HCEC 1CT (cell line): ENCODE measurements around the gene EML1.
A peak's percentile ranks its signal among the peaks of the same experiment; 100 is the strongest.
"Not testable (repeated sequence)": the region's sequence is repeated elsewhere in the genome, so short reads cannot be mapped to it uniquely, and the experiment has no call there.

Experiments
- DNase-seq: peaks from one replicate; pipeline ENCODE4 v3.0.0-alpha.2; 2017

Gene EML1

GRCh38 chr14:99756796-99757195 lies 36.4 kb upstream of the EML1 start:
- no peak for DNase-seq

- peak; percentile 99 for DNase-seq
Observed at GRCh38 chr14:99757331-99758070, 35.7 kb upstream of the EML1 start.

DNA sequence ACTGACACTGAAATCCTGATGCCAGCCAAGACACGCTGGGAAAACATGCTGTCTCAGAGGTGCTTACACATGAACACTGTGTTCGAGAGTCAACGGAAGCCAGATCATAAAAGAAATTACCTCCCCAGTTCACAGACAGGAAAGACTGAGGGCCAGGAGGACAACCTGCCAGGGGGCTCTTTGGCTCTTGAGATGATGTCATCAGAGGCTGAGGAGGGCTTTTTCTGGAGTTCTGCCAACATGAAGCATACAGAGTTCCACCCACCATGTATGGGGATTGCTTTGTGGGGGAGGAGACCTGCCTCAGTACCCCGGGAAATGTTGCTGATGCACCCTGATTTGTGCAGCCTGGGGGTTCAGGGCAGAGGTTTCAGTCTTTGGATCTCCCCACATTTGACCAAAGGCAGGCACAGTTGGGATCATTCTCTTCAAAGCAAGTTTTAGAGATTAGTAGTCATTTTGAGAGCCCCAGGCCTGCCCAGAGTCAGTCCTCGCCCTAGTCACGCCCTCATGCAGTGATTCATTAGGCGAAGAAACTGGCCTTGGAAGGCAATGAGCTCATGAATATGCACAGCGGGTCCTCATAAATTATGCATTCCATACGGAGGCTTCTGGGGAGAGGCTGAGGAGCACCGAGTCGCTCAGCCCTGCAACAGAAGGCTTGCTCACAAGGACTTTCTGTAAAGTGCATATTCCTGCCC lies 34.9 kb upstream of the EML1 start:
- peak; percentile 97 for DNase-seq

GRCh38 chr14:99758872-99759545 lies 34.2 kb upstream of the EML1 start:
- DNase-seq, result no peak

- no peak for DNase-seq
Observed at GRCh38 chr14:99759546-99759925, 33.7 kb upstream of the EML1 start.

DNA sequence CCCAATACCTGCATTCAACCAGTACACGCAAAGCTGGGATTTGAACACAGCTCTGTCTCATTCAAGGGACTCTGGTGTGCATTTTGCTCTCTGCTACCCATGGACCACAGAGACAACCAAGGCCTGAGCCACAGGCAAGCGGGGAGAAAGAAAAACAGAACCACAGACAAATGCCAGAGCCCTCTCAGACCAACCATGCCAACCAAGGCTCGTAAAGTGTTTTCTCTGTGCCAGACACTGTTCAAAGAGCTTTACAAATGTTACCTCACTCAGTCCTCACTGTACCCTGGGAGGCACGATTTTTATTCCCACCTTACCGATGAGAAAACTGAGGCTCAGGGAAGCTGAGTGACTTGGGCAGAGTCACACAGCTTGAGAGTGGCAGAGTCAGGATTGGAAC lies 32.4 kb upstream of the EML1 start:
- DNase-seq, result no peak

DNA sequence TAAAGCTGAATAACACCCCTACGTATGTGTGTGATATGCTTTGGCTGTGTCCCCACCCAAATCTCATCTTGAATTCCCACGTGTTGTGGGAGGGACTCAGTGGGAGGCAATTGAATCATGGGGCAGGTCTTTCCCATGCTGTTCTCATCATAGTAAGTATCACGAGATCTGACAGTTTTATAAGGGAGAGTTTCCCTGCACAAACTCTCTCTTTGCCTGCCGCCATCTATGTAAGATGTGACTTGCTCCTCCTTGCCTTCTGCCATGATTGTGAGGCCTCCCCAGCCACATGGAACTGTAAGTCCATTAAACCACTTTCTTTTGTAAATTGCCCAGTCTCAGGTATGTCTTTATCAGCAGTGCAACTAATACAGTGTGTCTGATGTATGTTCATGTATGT lies 30.3 kb upstream of the EML1 start:
- not testable (repeated sequence) for DNase-seq

- no peak for DNase-seq
Observed at GRCh38 chr14:99763527-99764221, 29.5 kb upstream of the EML1 start.

- no peak for DNase-seq
Observed at GRCh38 chr14:99764222-99764706, 28.9 kb upstream of the EML1 start.

- no peak for DNase-seq
Observed at GRCh38 chr14:99768381-99768780, 24.8 kb upstream of the EML1 start.

- DNase-seq, result no peak
Observed at GRCh38 chr14:99769123-99769522, 24.1 kb upstream of the EML1 start.

GRCh38 chr14:99769799-99770198 lies 23.4 kb upstream of the EML1 start:
- DNase-seq, result no peak

- no peak for DNase-seq
Observed at GRCh38 chr14:99772371-99773283, 20.6 kb upstream of the EML1 start.

DNA sequence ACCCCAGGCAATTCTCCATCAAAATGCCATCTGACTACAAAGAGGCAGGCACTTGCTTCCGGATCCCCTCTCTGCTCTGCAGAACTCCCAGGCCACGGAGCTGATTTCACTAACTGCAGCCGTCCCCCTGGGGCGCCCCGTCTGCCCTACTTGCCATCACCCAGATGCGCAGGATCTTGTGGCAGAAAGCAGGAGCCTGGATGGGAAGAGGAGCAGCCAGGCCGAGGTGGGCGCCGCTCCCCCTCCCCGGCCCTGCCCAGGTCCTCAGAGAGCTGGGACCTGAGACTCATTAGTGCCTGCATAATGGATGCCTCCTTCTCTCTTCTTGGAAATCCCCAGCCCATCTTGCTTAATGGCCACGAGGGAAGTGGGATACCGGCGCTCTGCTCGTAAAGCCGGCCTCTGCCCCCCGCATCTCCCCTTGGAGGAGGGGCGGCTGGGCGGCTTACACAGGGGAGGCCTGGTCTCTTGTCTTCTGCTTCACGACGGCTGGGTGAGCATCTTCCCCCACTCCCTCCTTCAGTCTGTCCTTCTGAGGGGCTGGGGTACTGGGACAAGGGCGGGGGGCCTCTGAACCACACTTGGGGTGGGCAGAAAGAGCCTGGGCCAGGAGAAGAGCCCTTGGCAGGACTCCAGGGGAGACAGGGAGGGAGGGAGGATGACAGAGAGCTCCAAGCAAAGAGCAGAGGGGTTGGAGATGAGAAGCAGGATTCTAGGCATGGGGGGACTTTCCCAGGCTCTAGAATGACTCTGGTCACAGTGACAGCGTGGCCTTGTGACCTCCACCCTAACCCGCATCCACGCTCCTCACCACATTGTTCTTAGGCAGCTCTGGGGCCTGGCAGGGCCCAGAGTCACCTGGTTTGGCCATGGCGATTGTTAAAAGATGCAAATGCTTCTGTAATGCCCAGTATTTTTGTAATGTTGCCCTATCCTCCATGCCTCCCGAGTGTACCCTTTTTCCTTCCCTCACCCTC lies 19.4 kb upstream of the EML1 start:
- no peak for DNase-seq

DNA sequence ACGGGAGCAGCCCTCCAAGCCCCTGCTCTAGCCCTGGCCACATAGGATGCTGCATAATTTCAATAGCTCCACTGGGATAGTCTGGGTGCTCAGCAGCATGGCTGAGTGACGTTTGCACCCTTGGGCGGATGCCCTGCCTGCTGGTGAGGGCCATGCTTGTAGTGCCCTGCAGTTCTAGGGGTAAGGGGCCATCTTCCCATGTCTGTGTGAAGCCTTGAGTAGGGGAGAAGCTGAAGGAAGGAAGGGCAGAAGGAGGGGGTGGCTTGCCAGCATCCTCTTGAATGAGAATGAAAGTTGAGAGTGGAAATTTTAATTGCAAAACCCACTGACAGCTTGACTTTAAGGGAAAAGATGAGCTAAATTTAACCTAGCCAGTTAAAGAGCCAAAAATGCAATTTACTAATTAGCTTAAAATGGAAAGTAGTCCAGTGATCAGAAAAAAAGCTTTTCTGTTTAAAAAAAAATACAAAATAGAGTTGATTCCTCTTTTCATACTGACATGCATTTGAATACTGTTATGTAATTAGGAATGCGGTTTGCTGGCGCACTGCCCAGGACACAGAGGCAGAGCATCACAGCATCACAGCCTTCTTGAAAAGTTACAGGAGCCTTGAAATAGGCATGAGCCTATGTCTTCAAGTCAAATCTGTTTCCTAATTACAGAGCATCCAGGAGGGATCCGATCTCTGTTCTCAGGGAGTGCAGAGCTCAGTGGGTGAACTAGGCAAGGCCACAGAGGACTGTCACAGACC lies 18.5 kb upstream of the EML1 start:
- no peak for DNase-seq

DNA sequence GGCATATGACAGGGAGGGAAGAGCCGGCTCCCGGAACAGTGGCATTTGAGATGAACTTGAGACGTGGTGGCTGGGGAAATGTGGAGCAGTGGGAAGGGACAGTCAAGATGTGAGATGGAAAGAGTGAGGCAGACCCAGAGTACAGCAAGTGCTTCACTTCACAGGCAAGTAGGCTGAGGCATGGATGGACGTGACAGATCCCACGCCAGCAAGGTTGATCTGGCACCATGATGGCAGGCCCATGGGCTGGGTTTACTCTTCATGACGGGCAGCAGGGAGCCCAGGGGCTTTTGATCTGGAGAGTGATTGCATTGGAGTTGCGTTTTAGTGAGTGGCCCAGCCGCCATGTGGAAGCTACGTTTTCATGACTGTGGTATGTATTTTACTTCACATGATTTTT lies 17.9 kb upstream of the EML1 start:
- DNase-seq, result no peak

DNA sequence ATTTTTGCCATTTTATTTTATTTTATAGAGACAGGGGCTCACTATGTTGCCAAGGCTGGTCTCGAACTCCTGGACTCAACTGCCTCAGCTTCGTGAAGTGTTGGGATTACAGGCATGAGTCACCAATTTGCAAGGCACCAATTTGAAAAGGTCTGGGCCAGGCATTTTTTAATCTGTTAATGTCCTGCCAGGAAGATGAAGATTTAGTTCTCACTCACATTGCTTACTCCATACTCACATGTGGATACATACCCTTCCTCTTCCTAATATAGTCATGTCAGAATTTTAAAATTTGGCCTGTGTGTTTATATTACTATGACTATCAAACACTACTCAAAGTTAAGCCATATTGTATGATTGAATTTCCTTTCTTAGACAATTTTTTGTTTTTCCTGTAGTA lies 15.3 kb upstream of the EML1 start:
- DNase-seq, result peak; percentile 56

GRCh38 chr14:99779751-99780150 lies 13.5 kb upstream of the EML1 start:
- DNase-seq, result peak; percentile 80

- DNase-seq, result no peak
Observed at GRCh38 chr14:99780690-99781089, 12.5 kb upstream of the EML1 start.

DNA sequence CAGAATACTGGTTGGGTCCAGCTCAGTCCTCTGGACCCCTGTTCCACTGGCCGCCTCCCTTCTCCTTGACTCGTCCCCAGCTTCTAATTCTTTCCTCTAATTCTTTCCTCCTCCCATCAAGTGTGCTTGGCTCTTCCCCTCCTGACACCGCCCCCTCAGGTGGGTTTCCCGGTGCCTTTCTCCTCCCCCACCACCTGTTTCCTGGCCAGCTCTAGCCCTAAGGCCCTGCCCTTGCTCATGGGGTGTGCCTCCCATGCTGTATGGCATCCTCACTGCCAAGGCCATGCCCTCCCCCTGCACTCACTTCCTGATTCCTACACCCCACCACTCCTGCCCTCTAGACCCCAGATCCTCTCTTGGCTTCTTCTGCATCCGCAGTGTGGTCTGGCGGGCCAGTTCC lies 12.1 kb upstream of the EML1 start:
- no peak for DNase-seq
